NCI-H345 (cell line): Measurements from ENCODE around the gene RBM10.
A peak's percentile ranks its signal among the peaks of the same experiment; 100 is the strongest.

ENCODE experiments used
- DNase-seq: peaks from one replicate; lab custom pipeline; 2025; lab: John Stamatoyannopoulos, UW

Gene RBM10

DNA sequence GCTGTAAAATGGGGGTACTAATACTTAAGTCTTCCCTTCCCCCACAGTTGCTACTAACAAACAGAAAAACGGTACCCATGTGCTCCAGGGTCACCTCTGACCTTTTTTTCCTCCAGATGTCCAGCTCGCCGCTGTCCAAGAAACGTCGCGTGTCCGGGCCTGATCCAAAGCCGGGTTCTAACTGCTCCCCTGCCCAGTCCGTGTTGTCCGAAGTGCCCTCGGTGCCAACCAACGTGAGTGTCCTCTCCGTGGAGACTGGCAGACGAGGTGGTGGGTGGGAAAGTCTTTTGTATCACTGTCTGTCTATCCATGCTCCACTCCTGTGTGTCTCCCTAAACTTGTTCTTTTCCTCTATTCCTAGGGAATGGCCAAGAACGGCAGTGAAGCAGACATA is 53.7 kb downstream of the RBM10 start:
- no peak for DNase-seq

DNA sequence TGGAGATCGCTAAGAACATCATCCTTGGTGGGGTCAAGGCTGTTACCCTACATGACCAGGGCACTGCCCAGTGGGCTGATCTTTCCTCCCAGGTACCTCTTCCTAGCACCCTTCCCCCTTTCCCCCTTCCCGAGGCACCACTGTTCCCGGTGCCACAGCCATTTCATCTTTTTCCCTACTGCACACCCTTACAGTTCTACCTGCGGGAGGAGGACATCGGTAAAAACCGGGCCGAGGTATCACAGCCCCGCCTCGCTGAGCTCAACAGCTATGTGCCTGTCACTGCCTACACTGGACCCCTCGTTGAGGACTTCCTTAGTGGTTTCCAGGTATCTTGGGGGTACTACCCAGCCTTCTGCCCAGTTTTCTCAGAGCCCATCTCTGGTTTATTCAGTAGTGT is 54.3 kb downstream of the RBM10 start:
- DNase-seq = no peak

DNA sequence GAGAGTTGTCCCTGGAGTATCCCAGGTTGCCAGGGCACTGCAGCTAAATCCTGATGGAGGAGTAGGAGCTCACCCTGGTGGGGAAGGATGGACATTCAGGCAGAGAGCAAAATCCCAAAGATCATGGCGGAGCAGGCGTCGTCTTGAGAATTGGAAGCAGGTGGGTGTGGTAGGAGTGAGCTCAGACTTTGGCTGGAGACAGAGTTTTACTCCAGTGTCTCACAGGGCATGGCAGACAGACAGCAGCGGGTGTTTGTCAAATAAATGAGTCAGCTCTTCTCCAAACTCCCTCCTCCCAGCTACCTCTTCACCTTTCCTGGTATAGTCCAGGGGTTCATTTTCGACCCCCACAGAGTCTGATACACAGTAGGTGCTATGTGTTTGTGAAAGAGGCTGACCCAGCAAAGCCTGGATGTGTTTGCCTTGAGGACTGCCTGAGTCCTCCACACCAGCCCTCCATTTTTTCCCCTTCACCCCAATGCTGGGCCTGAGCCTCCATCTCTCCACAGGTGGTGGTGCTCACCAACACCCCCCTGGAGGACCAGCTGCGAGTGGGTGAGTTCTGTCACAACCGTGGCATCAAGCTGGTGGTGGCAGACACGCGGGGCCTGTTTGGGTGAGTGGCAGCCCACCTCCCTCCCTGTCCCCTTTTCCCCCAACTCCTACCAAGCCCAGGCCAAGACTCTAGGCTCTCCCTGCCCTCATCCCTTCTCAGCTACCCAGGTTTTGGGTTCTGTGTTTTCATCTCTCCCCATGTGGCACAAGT is 55.5 kb downstream of the RBM10 start:
- no peak for DNase-seq

DNA sequence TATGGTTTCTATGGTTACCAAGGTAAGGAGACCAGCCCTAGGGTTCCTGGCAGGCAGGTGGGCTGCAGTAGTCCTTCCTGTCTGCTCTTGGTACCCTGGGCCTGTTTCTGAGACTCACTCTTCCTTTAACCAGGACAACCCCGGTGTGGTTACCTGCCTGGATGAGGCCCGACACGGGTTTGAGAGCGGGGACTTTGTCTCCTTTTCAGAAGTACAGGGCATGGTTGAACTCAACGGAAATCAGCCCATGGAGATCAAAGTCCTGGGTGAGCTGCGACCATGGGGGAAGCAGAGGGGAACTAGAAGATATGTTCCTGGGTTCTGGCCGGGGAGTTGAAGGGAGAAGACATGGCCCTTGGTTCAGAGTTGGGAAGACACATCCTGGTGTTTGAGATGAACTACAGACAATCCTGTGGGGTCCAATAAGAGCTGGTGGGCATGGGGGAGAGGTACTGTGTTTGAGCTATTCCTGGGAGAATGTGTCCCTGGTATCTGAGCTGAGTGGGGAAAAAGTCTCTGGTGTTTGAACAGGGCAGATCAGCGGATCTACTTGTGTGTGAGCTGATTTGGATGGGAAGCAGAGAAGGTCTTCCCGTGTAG is 56.4 kb downstream of the RBM10 start:
- DNase-seq = no peak

DNA sequence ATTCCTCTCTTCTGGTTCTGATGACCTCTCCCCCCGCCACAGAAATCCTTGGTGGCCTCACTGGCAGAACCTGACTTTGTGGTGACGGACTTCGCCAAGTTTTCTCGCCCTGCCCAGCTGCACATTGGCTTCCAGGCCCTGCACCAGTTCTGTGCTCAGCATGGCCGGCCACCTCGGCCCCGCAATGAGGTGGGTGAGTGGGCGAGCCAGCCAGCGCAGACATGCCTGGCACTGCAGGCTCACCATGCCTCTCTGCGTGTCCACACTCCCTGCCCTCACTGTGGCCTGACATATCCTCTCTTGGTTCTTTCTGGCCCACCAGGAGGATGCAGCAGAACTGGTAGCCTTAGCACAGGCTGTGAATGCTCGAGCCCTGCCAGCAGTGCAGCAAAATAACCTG is 57.3 kb downstream of the RBM10 start:
- no peak for DNase-seq

DNA sequence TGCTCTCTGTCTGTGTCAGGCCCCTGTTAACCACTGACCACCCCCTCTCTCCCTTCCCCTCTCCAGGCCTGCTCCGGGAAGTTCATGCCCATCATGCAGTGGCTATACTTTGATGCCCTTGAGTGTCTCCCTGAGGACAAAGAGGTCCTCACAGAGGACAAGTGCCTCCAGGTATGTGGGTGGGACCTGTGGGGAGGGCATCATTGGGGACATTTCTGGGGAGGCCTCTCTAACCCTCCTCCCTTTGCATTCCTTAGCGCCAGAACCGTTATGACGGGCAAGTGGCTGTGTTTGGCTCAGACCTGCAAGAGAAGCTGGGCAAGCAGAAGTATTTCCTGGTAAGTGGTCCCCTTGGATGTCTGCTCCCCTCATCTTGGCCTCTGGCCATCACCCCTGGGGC is 57.9 kb downstream of the RBM10 start:
- DNase-seq = no peak

DNA sequence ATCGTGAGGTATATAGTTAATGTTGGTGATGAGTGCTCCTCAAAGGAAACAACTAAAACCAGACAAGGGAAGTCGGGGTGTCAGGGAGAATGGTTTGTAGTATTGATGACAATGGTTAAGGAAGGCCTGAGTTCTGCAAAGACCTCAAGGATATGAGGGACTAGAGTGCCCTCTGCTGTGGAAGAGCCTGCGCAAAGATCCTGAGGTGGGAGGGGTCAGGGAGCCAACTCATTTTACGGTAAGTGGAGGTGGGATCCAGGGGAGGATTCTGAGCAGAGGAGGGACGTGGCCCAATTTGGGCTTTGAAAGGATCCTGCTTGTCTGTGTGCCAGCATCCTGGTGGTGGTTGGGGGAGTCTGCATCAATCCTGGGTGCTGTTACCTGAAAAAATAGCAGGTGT is 59.9 kb downstream of the RBM10 start:
- DNase-seq = peak; percentile 2

DNA sequence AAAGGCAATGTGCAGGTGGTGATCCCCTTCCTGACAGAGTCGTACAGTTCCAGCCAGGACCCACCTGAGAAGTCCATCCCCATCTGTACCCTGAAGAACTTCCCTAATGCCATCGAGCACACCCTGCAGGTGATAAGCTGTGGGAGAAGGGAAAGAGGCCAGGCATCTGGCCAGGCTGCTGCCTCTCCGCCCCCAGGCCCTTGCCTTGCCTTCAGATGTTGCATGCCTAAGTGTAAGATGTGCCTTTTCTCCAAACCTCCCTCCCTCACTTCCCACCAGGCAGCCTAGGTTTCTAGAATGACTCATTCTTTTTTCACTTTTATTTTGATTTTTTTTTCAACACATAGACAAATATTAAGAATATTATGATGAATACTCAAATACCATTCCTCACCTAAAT is 61.3 kb downstream of the RBM10 start:
- no peak for DNase-seq

DNA sequence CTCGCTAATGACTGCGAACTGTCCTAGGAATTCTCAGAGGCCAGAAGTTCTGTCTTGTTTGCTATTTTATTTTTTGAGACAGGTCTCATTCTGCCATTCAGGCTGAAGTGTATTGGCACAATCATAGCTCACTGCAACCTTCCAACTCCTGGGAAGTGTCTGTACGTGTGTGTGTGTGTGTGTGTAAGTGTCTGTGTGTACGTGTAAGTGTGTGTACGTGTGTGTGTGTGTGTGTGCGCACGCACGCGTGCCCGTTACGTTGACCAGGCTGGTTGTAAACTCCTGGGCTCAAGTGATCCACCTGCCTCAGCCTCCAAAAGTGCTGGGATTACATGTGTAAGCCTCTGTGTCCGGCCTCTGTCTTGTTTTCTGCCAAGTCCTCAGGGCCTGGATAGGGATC is 63.1 kb downstream of the RBM10 start:
- DNase-seq = no peak

DNA sequence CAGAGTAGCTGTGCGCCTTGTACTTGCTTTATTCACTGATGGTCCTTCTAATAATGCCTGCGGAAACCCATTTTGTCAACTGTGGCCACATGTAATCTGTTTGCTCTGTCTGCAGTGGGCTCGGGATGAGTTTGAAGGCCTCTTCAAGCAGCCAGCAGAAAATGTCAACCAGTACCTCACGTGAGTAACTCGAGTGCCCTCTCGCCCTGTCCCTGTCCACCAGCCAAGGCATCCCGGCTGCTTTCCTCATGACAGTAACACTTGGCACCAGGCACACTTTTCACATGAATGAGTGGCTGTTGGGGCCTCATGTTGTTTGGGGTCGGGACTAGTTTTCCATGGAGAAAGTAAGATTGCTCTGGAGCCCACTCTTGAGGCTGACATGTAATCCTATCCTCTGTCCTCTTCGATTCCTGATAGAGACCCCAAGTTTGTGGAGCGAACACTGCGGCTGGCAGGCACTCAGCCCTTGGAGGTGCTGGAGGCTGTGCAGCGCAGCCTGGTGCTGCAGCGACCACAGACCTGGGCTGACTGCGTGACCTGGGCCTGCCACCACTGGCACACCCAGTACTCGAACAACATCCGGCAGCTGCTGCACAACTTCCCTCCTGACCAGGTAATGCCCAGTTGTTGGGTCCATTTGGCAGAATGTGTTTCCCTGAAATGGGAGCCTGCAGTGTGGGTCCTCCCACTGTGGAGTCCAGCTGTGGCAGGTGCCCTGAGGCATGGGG is 64.7 kb downstream of the RBM10 start:
- DNase-seq = no peak

DNA sequence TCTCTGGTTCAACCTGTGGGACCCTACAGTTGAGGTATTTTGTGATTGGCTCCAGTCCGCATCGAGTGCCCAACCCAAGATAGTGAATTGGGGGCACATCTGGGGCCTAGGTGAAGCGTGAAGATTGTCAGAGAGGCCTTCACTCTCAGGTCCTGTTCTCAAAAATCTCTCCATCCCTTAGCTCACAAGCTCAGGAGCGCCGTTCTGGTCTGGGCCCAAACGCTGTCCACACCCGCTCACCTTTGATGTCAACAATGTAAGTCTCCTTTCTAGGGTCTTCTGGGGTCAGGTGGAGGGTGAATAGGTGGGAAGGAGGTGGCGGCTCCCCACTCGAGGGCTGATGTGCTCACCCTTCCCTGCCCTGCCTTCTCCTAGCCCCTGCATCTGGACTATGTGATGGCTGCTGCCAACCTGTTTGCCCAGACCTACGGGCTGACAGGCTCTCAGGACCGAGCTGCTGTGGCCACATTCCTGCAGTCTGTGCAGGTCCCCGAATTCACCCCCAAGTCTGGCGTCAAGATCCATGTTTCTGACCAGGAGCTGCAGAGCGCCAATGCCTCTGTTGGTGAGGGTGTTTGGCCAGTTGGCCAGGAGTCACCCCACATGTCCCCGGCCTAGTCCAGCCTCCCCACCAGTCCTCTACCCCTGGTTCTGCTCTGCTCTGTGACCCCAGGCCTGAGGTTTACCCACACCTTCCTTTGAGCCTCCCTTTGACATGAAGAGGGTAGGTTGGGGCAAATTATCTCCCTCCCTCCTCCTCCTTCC is 65.8 kb downstream of the RBM10 start:
- DNase-seq = no peak

DNA sequence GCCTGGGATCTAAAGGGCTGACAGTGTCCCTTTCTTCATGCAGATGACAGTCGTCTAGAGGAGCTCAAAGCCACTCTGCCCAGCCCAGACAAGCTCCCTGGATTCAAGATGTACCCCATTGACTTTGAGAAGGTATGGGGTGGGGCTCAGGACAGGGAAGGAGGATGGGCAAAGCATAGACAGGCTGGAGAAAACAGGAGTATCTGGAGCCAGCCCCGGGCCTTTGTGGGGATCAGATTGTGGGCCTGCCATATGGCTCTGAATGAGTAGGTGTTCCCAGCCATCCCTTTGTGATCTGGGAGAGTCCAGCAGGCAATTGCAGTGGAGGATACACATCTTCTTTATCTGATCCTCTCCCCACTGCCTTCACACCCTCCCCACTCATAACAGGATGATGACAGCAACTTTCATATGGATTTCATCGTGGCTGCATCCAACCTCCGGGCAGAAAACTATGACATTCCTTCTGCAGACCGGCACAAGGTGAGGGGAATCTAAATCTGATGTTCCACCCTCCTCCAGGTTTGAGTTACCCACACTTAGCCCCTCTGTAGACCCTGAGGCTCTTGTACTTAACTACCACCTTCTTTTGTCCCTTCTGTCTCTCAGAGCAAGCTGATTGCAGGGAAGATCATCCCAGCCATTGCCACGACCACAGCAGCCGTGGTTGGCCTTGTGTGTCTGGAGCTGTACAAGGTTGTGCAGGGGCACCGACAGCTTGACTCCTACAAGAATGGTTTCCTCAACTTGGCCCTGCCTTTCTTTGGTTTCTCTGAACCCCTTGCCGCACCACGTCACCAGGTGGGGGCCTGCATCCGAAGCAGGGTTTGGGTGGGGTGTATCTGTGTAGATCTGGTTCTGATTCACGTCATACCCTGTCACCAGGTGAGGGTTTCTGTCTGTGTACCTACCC is 67.6 kb downstream of the RBM10 start:
- DNase-seq = no peak

DNA sequence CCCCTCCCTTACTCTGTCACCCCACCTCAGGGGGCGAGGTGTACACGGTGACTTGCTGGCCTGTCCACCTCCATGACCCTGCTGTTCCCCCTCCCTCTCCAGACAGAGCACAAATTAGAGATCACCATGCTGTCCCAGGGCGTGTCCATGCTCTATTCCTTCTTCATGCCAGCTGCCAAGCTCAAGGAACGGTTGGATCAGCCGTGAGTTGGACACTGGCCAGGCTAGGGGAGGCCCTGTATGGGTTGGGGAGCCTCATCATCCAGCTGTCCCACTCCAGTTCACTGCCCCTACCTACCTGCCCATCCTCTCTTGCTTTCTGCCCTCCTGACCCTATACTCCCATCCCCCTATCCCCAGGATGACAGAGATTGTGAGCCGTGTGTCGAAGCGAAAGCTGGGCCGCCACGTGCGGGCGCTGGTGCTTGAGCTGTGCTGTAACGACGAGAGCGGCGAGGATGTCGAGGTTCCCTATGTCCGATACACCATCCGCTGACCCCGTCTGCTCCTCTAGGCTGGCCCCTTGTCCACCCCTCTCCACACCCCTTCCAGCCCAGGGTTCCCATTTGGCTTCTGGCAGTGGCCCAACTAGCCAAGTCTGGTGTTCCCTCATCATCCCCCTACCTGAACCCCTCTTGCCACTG is 69.5 kb downstream of the RBM10 start:
- no peak for DNase-seq

DNA sequence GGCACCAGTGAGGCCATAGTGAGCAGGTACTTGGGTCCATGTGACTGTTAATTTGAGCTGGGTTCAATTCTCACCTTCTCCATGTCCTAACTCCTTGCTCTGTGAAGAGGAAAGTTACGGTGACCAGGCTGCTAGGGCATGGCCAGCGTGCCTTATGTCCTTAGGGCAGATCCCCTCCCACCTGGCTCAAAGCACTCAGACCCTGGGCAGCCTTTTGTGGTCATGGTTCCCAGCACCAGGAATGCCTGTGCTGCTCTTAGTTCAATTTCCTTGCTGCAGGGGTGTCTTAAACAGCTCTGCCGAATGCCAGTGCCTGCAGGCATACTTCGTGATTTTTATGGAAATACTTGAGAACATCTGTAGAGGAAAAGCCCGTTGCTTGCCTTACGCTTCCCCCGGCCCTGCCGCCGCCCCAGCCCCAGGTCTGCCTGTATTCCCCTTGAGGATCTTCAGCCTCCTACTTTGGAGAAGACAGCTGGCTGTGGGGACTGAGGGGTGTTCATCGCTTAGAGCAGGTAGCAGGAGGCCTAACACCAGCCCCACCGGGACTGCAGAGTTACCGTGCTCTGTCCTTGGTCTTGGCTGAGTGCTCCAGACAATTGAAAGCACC is 70.4 kb downstream of the RBM10 start:
- no peak for DNase-seq

DNA sequence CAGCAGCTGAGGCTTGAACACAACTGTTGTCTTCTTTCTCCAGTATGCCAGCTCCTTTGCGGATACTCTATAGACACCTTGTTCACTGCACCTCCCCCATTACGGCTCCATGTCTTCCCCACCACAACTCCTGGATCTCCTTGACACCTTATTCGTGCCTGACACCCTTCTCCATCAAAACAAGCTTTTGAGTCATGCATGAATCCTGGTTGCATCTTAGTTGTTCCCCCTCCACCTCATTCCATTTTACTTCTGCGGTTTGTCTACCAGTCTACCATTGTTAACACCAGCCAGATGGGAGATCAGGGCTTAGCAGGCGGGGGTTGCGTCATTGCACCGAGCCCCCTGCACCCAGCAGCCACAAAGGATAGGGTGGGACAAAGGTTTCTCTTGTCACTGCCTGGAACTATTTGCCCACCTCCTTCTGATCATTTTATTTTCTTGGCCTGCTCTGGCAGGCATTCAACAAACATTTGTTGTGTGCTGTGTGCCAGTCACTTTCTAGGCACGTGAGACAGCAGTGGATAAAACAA is 71.4 kb downstream of the RBM10 start:
- DNase-seq = no peak

DNA sequence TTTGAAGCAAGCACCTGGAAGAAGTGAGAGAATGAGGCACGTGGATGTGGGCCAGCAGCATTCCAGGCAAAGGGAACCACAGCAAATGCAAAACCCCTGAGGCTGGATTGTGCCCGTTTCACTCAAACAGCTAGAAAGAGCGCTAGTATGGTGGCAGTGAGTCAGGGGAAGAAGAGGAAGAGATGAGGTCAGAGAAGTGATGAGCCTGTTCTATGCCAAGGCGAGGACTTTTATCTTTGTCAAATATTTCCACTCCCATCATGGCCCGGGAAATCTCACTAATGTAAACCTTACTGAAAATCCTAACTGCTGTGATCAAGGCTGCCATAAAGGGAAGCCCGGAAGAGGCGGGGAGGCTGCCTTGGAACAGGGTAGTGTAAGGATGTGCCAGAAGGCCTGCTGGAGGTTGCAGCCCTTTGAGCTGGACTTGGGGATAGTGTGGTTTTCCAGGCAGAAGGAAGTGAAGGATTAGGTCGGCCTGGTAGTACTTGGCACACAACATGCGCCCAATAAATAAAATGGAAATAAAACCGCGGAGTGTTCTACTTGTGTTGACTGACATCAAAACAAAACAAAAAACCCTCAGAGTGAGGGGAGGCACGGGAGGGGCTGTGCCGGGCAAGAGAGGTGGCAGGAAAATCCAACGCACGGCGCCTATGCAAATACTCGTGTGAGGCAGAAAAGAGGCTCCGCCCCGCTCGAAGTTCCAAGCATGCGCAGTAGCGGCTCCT is 72.3 kb downstream of the RBM10 start:
- DNase-seq = no peak

DNA sequence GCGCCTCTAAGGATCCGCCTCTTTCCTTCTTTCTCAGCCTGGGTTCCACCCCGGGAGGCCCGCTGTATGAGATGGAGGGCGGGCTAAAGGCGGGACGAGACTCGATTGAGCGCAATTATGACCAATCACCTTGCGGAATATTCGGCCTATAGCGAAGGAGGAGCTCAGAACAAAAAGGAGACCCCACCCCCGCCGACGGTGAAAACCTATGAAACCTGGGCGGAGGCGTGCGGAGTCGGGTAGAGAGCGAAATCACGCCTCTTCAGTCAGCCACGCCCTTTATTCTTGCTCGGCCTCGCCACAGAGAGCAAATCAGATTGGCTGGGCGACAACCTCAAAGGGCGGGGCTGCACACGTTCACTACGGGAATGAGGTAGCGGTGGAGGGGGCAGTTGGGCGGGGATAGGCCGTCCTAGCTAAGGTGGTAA is 72.8 kb downstream of the RBM10 start:
- peak; percentile 98 for DNase-seq

DNA sequence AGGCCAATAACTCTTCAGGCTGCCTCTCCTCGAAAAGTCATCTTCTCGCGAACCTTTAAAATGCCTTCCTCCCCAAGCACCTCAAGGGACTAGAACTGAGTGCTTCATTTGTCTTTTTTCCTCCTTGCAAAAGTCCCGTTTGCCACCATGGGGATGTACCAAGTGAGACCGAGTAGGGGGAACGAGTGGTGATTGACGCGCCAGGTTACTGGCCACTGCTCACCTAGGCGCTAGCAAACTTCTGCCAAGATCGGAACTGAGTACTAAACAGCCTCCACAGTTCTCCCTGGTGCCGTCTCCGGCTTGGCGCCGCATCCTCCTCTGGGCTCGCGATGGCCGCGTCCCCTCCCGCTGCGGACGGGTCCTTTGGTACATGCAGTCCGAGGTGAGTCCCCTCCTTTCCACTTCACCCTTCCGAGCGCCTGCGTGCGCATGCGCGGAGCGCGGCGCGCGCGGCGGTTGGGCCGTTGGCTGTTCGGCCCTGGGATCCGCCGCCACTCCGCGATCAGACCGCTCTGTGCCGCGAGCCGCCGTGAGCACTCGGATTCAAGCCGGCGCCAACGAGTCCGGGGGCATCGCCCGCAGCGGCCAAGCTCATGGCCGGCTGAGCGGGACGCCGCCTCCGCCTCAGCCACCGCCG is 73.4 kb downstream of the RBM10 start, which contains the start of gene CDK16:
TSS of gene CDK16 (plus strand) at position 402 of the 640 bp plus-strand sequence. CDS start 4,877 bp downstream, outside the sequence.
- DNase-seq = peak; percentile 79
